HG03060 (cell line): ENCODE measurements around the gene DBP.
"Not testable (repeated sequence)": the region's sequence is repeated elsewhere in the genome, so short reads cannot be mapped to it uniquely, and the experiment has no call there.

Source experiments
- ATAC-seq: cut with Tn5 transposase; IDR thresholded peaks from one replicate; pipeline ENCODE4 v1.9.1; 2021; ENCODE audit warnings: low read depth, moderate number of reproducible peaks; ENCODE audit not compliant: unreplicated experiment

DBP gene

GRCh38 chr19:48668761-48669160 lies 31.6 kb upstream of the DBP start:
- ATAC-seq: no peak

- no peak for ATAC-seq
Measured at GRCh38 chr19:48668332-48668731, 31.2 kb upstream of the DBP start.

- ATAC-seq: no peak
Measured at GRCh38 chr19:48665786-48666185, 28.6 kb upstream of the DBP start.

- no peak for ATAC-seq
Measured at GRCh38 chr19:48664476-48664875, 27.3 kb upstream of the DBP start.

- no peak for ATAC-seq
Measured at GRCh38 chr19:48663667-48664066, 26.5 kb upstream of the DBP start.

GRCh38 chr19:48661711-48662090 lies 24.5 kb upstream of the DBP start:
- no peak for ATAC-seq

GRCh38 chr19:48660852-48661710 lies 23.9 kb upstream of the DBP start:
- ATAC-seq: peak; percentile 49

GRCh38 chr19:48659768-48660167 lies 22.6 kb upstream of the DBP start:
- ATAC-seq: no peak

- no peak for ATAC-seq
Measured at GRCh38 chr19:48658483-48658882, 21.3 kb upstream of the DBP start.

- not testable (repeated sequence) for ATAC-seq
Measured at GRCh38 chr19:48657828-48658227, 20.6 kb upstream of the DBP start.

- ATAC-seq: no peak
Measured at GRCh38 chr19:48656840-48657474, 19.8 kb upstream of the DBP start.

GRCh38 chr19:48654299-48655059 lies 17.3 kb upstream of the DBP start:
- no peak for ATAC-seq

GRCh38 chr19:48651683-48652048 lies 14.5 kb upstream of the DBP start:
- ATAC-seq: no peak

- ATAC-seq: no peak
Measured at GRCh38 chr19:48650974-48651682, 13.9 kb upstream of the DBP start.

GRCh38 chr19:48648134-48648533 lies 11.0 kb upstream of the DBP start:
- no peak for ATAC-seq

- no peak for ATAC-seq
Measured at GRCh38 chr19:48646722-48647216, 9.6 kb upstream of the DBP start.

- ATAC-seq: no peak
Measured at GRCh38 chr19:48646001-48646721, 9.0 kb upstream of the DBP start, which contains the start of gene CA11. CA11 (minus strand) TSS chr19:48646187; CDS start chr19:48645632, 555 bp downstream.

GRCh38 chr19:48645620-48646000 lies 8.4 kb upstream of the DBP start:
- ATAC-seq: no peak

- ATAC-seq: no peak
Measured at GRCh38 chr19:48644839-48645619, 7.8 kb upstream of the DBP start.
